ENCODE data around the gene ZNF148.
"Not testable (repeated sequence)": the region's sequence is repeated elsewhere in the genome, so short reads cannot be mapped to it uniquely, and the experiment has no call there.

The ZNF148 gene, protein sequence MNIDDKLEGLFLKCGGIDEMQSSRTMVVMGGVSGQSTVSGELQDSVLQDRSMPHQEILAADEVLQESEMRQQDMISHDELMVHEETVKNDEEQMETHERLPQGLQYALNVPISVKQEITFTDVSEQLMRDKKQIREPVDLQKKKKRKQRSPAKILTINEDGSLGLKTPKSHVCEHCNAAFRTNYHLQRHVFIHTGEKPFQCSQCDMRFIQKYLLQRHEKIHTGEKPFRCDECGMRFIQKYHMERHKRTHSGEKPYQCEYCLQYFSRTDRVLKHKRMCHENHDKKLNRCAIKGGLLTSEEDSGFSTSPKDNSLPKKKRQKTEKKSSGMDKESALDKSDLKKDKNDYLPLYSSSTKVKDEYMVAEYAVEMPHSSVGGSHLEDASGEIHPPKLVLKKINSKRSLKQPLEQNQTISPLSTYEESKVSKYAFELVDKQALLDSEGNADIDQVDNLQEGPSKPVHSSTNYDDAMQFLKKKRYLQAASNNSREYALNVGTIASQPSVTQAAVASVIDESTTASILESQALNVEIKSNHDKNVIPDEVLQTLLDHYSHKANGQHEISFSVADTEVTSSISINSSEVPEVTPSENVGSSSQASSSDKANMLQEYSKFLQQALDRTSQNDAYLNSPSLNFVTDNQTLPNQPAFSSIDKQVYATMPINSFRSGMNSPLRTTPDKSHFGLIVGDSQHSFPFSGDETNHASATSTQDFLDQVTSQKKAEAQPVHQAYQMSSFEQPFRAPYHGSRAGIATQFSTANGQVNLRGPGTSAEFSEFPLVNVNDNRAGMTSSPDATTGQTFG

DNA sequence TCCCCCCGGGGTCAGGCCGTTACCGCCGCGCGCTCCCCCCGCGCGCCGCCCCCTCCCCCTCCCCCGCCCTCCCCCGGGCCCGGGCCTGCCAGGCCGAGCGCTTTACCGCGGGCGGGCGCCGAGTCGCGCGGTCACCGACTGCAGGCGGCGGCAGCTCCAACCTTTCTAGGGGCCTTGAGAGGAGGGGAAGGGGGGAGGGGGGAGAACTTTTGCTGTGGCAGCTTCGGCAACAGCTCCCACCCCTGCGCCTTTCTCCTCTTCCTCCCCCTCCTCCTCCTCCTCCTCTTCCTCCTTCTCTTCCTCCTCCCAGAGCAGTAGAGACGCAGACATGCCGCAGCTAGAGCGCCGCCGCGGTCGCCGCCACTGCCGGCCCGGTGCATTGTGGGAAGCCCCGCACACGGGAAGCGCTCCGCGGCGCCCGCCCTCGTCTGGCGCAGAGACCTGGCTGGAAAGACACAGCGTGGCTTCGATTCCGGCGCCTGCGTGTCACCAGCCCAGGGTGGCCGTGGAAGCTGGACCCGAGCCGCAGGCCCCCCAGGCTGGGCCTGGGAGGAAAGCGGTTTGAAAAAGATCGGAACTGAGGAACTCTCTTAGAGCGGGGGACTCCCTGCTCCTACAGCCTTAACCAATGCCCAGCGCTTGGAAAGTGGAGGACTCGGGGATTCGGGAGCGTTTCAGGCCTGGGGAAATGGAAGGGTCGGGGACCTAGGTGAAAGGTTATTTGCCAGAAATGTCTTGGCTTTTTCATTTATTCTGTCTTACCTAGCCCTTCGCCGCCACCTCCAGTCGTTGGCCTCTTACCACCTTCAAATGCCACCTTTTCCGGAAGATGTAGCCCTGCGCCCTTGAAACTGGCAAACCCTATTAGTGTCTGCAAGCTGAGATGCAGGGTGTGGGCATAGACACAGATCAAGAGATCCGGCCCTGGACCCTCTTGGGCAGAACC lies at the start of gene ZNF148:
ZNF148 (minus strand) TSS at position 330 of the 946 bp plus-strand sequence. CDS start 61,685 bp downstream, outside the sequence.
- peak; percentile 88 for DNase-seq

DNA sequence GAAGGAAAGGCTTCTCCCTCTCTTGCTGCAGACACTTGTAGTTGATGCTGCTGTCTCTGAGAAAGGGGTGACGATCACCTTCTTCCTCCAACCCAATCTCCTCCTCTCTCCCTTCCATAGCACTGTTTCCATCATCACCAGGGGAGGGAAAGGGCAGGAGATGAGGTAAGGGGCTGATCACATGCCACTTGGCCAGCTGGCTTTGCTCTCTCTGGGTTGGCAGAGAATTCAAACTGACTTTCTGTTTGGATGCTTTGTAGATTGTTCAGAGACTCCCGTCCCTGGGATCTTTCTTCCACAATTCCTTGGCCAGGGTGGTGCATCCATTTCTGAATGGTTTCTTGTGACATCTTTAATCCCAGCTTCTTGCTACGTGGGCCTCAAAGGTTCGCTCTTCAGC lies 43.2 kb upstream of the ZNF148 start:
- no peak for DNase-seq

DNA sequence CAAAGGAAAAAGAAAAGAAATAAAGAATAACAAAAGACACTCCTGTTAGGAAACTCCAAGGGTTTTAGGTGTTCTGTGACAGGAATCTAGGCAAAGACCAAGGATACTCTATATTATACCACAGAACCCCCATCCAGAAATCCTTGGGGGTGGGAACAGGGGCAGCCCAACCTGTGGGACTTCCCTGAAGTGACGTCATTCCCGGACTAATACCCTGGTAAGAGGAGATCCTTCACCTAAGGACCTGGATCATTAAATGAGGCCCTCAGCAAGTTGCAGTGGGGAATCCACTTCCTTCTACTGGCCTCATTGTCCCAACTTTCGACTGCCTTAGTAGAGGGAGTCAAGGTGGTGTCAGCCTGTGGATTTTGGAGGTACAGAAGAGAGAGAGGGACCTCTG lies 41.1 kb upstream of the ZNF148 start:
- no peak for DNase-seq

DNA sequence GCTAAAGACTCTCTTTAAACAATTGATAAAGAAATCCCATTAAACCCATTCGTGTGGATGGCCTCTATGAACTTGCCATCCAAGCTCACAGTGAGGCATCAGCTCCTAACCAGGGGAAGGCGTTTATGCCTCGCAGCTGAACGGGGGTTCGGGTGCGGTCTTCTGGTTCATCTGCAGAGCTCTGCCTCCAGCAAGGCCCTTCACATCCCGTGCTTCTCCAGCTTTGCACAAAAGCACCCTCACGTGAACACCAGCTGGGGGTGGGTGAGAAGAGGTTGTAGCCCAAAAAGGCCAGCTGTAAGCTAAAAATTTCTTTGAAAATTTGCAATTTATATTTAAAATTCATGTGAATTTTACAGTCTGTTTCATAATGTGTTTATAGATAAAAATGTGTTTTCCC lies 39.5 kb upstream of the ZNF148 start:
- no peak for DNase-seq

DNA sequence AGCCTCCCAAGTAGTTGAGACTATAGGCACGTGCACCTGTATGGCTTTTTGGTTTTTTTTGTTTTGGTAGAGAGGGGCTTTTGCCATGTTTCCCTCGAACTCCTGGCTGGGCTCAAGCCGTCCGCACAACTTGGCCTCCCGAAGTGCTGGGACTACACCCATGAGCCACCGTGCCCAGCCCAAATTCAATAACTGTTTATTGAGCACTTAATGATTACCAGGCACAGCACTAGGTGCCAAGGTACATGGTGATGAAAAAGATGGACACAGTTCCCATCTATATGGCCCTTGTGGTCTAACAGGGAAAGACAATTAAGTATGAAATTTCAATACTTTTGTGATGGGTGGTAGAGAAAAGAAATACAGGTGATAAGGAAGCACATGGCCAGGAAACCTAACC lies 35.8 kb upstream of the ZNF148 start:
- DNase-seq, result no peak

DNA sequence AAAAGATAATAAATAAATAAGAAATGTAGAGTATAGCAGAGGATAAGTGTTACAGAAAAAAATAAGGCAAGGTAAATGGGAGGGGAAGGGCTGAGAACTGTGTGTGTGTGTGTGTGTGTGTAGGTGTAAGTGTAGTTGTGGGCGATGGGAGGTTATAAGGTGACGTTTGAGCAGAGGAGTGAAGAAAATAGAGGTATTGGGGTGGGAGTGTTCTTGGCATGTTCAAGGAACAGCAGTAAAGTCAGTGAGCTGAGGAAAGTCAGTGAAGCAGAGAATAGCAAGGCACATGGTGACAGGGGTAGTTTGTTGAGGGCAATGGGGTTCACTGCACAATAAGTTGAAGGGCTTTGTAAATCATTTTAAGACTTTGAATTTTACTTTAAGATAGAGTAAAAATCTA lies 30.9 kb upstream of the ZNF148 start:
- no peak for DNase-seq

DNA sequence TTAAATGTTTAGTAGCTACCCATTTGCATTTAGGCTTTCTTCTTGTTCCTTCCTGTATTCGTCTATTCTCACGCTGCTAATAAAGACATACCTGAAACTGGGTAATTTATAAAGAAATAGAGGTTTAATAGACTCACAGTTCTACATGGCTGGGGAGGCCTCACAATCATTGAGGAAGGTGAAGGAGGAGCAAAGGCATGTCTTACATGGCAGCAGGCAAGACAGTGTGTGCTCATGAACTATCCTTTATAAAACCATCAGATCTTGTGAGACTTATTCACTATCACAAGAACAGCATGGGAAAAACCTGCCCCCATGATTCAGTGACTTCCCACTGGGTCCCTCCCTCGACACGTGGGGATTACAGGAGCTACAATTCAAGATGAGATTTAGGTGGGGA lies 30.4 kb upstream of the ZNF148 start:
- DNase-seq, result not testable (repeated sequence)

DNA sequence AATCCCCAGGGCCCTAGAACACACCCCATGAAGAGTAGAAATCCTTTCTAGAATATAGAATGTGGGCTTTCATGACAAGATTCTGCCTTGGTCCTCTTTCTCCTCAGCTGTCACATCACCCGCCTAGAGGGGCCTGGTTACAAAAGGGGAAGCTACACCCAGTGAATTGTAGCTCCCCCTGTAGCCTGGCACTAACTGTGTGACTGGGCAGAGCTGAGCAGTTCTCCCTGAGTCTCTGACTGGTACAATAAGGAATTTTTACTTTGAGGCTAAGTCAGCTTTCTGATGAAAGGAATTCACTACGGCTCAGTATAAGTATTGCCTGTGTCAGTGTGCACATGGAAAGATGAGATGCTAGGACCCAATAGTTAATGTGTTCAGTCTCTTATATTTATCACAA lies 28.7 kb upstream of the ZNF148 start:
- no peak for DNase-seq

DNA sequence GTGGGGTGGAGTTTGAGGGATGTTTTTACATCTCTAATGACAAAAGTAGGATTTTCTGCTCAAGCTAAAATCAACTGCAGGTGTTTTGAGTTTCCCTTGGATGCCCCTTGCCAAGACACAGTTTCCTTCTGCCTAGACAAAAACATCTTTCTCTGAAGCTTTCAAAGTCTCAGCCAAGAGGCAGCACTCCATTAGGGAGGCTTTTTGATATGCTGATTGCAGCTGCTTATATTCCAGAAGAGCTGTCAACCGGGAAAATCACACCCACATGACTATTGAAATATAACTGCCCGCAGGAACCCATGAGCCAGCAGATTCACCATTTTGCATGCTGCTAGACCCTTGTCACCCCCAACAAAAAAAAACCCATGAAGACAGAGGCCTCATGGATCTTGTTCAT lies 27.5 kb upstream of the ZNF148 start:
- DNase-seq, result no peak

DNA sequence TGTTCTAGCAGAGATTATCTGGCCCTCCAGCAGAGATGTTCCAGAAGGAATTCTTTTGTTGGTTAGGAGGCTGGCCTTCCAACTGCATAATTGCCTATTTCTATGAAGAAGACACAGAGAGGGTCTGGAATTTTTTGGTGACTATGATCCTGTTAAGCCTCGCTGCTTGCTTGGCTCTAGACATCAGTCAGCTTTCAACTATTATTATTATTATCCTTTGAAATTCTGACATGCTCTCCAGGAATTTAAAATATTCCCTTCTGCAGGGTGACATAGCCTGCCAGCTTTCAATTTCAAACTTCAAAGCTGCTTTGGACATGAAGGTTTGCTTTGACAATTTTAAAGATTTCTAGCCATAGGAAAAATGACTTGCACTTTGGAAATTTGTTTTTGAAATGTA lies 26.3 kb upstream of the ZNF148 start:
- DNase-seq, result no peak

DNA sequence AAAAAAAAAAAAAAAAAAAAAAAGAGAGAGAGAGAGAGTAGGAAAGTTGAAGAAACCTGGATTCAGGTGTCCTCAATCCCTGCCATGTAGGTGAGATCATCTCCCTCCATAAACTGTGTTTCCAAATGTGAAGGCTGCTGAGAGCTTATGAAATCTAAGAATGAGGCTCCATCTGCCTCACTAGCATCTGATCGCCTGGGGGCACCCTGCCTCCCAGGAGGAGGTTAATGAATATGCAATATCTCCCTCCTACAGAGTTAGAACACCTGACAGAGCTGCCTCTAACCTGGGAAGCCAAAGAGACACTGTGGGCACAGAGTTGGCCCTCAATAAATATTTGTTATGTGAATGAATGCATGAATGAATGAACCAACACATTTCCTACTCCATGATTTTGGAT lies 23.8 kb upstream of the ZNF148 start:
- no peak for DNase-seq

DNA sequence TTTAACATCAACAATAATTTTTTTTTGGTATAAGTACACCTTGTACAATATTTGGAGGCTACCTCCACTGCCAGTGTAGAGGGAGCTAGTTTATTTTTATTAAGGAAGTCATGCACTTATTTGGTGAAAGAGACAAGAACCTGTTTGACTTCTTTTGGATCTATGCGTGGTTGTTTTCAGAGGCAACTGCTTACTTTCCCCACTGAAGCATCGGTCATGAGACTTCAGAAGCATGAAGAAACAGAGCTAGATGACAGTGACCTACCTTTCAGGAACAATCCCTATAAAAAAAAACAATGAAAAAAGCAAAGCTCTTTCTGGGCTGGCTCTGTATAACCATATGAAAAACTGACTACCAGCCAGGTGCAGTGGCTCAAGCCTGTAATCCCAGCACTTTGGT lies 20.0 kb upstream of the ZNF148 start:
- no peak for DNase-seq

DNA sequence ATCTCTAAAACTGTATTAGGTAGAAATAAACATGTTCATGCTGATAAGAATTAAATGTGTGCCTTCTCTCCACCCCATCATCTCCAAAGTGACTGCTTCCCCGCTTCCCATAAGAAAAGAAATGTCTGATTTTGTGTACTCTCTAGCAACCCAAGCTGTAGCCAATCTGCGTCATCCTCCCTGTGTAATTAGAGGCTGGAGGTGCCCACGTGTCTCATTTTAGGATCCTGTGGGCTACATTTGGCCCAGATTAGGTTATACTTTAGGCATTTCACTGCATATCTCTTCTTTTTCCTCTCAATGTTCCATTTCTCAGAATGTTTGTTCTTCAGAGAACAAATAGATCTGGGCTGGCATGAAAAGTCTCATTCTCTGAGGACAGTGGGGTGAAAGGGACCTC lies 19.3 kb upstream of the ZNF148 start:
- DNase-seq, result no peak

DNA sequence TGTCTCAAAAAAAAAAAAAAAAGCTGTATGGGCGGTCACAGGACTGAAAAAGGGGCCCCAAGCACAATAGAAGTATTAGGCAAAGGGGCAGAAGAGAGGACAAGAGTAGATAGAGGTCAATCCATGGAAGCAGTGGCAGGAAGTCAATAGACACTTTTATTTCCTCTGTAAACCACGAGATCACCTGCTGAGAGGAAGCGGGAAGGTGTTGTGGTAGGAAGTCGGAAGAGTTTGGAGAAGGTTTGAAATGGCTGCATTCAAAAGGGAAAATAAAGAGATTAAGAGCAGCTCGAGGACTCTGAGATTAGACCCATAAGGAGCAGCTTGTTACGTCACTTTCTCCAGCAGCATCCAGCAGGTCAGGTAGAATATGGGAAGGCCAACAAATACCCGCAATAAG lies 14.2 kb upstream of the ZNF148 start:
- DNase-seq, result no peak

DNA sequence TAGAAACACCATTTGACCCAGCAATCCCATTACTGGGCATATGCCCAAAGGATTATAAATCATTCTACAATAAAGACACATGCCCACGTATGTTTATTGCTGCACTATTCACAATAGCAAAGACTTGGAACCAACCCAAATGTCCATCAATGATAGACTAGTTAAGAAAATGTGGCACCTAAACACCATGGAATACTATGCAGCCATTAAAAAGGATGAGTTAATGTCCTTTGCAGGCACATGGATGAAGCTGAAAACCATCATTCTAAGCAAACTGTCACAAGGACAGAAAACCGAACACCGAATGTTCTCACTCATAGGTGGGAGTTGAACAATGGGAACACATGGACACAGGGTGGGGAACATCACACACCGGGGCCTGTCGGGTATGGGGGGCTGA lies 13.2 kb upstream of the ZNF148 start:
- DNase-seq, result not testable (repeated sequence)

DNA sequence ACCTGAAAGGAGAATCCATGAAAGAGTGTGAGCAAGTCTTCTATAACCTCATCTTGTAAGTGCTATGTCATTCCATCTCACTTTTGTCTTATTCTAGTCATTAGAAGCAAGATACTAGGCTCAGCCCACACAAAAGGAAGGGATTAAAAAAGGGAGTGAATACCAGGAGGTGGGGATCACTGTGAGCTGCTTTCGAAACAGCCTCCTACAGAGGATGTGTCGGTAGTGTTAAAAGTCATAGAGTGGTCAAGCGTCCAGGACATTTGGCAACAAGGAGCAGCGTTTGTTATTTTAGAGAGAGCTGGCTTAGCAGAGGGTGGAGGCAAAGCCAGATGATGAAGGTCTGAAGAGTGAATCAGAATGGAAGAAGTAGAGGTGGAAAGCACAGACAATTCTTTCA lies 11.7 kb upstream of the ZNF148 start:
- DNase-seq, result no peak

DNA sequence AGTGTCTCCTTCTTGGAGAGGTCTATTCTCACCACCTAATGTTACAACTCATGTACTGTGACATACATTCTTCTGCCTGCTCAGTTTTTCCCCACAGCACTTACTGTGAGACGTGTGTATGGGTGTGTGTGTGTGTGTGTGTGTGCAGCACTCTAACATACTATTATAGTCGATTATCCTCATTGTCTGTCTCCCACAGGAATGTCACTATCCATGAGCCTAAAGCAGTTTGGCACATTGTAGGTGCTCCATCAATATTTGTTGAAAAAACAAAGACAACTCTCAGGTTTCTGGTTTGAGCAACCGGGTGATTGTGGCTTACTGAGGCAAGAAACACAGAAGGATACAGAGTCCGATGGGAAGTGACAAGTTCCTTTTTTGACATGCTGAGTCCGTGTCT lies 8.6 kb upstream of the ZNF148 start:
- DNase-seq, result no peak

DNA sequence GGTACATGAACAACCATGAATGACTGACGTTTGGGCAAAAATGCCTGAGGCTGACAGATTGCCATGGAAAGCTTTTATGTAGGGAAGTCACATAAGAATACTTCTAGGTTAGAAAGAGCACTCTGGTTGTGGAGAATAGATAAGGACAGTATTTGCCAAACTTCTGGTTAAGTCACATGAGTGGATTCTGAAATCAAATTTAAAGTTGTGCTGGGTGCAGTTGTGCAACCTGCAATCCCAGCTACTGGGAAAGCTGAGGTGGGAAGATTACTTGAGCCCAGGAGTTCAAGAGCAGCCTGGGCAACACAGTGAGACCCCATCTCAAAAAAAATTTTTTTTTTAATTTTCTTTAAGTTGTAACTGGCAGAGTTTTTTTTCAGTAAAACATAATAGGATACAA lies 7.2 kb upstream of the ZNF148 start:
- no peak for DNase-seq

DNA sequence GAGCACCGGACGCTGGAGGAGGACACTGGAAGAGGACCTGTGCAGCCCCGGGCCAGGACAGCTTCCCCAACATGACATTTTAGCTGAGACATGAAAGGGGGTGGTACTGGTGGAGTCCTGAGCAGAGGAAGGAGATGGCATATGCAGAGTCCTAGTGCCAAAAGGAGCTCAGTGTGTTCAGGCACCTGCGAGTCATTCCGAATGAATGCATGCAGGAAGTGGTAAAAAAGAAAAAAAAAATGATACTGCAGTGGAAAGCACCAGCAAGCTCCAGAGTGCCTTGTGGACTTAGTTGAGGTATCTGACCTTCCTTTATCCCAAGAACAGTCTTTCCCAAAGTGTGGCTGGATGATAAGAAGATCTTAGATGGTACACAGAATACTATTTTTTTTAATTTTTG lies 6.6 kb upstream of the ZNF148 start:
- no peak for DNase-seq

DNA sequence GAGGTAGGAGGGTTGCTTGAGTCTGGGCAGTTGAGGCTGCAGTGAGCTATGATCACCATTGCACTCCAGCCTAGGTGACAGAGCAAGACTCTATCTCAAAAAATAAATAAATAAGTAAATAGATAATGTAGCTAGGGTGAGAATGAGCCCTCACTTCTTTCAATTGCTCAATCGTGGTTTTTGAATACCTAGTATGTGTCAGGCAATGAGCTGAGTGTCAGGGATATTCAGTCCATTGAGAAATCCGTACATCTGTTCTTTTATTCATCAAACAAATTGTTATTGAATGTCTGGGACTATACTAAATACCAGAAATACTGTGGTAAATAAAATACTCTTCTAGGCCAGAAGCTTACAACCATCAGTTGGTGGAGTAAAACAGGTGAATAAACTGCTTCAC lies 6.2 kb upstream of the ZNF148 start:
- DNase-seq, result no peak

DNA sequence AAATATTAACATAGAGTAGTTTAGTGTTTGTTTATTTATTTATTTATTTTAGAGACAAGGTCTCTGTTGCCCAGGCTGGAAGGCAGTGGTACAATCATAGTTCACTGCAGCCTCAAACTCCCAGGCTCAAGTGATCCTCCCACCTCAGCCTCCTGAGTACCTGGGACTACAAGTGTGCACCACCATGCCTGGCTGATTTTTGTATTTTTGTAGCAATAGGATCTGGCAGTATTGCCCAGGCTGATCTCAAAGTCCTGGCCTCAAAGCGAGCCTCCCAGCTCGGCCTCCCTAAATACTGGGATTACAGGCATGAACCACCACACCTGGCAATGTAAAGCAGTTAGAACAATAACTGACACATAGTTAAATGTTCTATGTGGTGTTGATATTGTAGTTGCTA lies 4.4 kb upstream of the ZNF148 start:
- no peak for DNase-seq

DNA sequence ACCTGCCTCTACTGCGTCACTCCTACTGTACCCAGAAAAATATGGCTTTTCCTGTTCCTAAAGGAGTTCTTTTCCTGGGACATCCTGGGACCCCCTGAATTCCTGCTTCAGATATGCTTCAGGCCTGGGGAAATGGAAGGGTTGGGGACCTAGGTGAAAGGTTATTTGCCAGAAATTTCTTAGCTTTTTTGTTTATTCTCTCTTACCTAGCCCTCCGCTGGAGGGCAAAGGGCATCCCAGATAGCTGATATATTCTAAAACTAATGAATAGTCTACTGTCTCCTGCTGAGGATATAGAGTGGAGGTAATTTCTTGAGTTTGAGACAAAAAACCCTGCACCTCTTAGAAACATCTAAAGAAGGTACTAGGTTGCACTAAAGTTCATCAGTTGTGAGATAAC lies 3.6 kb upstream of the ZNF148 start:
- DNase-seq, result no peak

DNA sequence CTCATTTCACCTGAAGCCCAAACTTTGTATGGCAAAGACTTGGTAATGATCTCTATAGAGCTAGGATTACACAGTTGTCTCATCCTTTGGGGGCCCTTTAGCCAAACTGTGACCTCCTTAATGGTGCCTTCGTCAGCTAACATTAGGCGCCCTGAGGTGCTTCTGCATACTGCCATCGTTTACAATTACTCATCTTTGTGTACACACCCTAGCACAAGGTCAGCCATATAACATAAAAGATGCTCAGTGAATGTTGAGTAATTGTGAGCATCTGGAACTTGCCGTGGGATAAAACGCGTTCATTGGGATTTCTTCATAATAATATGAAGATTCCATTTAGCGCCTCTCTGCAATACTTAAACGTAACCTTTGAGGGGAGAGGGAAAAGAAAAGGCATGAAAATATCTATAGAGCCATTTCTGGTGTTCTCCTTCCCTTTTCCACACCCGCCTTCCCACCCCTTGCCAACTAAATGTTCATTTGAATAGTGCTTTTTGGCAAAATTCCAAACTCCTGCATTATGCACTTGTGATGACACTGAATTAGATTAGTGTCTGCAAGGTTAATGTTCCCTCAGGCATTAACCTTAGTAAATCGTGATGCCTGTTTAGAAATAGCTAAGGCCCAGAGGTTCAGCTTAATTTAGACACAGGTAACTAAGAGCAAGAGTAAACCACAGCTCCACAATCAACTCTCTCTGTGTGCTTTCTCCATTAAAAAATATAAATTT lies 990 bp upstream of the ZNF148 start:
- DNase-seq, result no peak

All from stimulated activated CD4-positive, alpha-beta T cell treated with anti-CD3 and anti-CD28 coated beads, Interleukin-12 subunit alpha, Interleukin-12 subunit beta, amount 100 ng/mL, for 4 hours (primary cell).